K562 (cell line): ENCODE data around the gene STRA6. TPM values are rescaled to one million over a fixed set of nuclear protein-coding genes. Genes with fewer than 3 reads are reported as not detected.

Experiments used
- ATAC-seq: fragments of 200-7000 bp; cut with Tn5 transposase; 3 replicates; pipeline ENCODE4 v1.9.1; 2020; ENCODE audit warnings: moderate library complexity
- BruUV-seq: library from RNA; stranded (reverse); fragments of 400-500 nt; replicated peaks from 2 replicates; lab custom pipeline; 2021; lab: Mats Ljungman, UMichigan
- CTCF ChIA-PET: fragments of 300-600 bp; formaldehyde crosslinking; extraction: SDS; loops from one replicate; lab custom pipeline; 2021; ENCODE audit warnings: low intra/inter-chr PET ratio; lab: Yijun Ruan, JAX
- POLR2A ChIA-PET: fragments of 300-600, 350-650 bp; sonication (Branson Sonifier 250); formaldehyde crosslinking; extraction: SDS; loops from one replicate; lab custom pipeline; 2021; ENCODE audit warnings: antibody characterized with exemption, inconsistent platforms; lab: Yijun Ruan, JAX
- DNase-seq, 4 experiments: peaks; one replicate each; pipeline versions ENCODE4 v3.0.0 to v3.0.0-alpha.2; 2011 to 2018; ENCODE audit warnings: low spot score in 3 of 4, mixed read lengths in 3 of 4; ENCODE audit errors: extremely low read depth in 1 of 4
- FAIRE-seq: peaks from 2 replicates; lab custom pipeline; 2011; peaks lifted over from hg19 to GRCh38; lab: Jason Lieb, UNC
- H2AFZ ChIP-seq: 2 replicates; pipeline ENCODE4 v1.6.0; 2011; ENCODE audit warnings: low read depth, low read length, control low read depth, inconsistent platforms
- H3K27ac ChIP-seq: fragments of 200-600 bp; 3 replicates; pipeline ENCODE4 v1.8.0; 2011; ENCODE audit warnings: low read depth, mild to moderate bottlenecking, control low read depth, inconsistent platforms, low read length, moderate library complexity, mixed read lengths; ENCODE audit errors: extremely low read depth
- H3K27me3 ChIP-seq, 2 experiments: fragments of 300-600 bp in 1 of 2; 2 replicates in 1 of 2; 3 replicates in 1 of 2; pipeline versions ENCODE4 v1.6.0 to v1.8.0; 2011; ENCODE audit warnings: inconsistent platforms in 2 of 2, low read length in 2 of 2, mild to moderate bottlenecking in 1 of 2, mixed read lengths in 1 of 2, moderate library complexity in 1 of 2; ENCODE audit not compliant: control insufficient read depth in 2 of 2, insufficient read depth in 2 of 2
- H3K36me3 ChIP-seq: fragments of 300-600 bp; 3 replicates; pipeline ENCODE4 v1.8.0; 2011; ENCODE audit warnings: mild to moderate bottlenecking, low read length, inconsistent platforms; ENCODE audit not compliant: control insufficient read depth, insufficient read depth
- H3K4me1 ChIP-seq, 2 experiments: fragments of 200-600 bp in 1 of 2; replicated peaks in 1 of 2; 2 replicates in 1 of 2; 3 replicates in 1 of 2; pipeline versions ENCODE4 v1.5.1 to v1.8.0; 2011; ENCODE audit warnings: inconsistent platforms in 2 of 2, low read length in 2 of 2, mild to moderate bottlenecking in 1 of 2, mixed read lengths in 1 of 2, moderate library complexity in 1 of 2; ENCODE audit not compliant: control insufficient read depth in 2 of 2, insufficient read depth in 2 of 2
- H3K4me2 ChIP-seq: 2 replicates; pipeline ENCODE4 v1.6.1; 2011; ENCODE audit warnings: low read length, control low read depth, inconsistent platforms, mixed read lengths; ENCODE audit not compliant: insufficient read depth
- H3K4me3 ChIP-seq: fragments of 200-600 bp; sonication (generic), shearing (Covaris generic); 2 replicates; pipeline ENCODE4 v1.5.1; 2016; ENCODE audit warnings: control low read depth, inconsistent platforms
- H3K79me2 ChIP-seq: fragments of 200-600 bp; 3 replicates; pipeline ENCODE4 v1.8.0; 2011; ENCODE audit warnings: low read length, inconsistent platforms; ENCODE audit not compliant: control insufficient read depth, insufficient read depth
- H3K9ac ChIP-seq, 2 experiments: 2 replicates each; pipeline versions ENCODE4 v1.6.0 to v1.6.1; 2011; ENCODE audit warnings: low read depth in 2 of 2, low read length in 2 of 2, control low read depth in 1 of 2, inconsistent platforms in 1 of 2, mild to moderate bottlenecking in 1 of 2, mixed read lengths in 1 of 2; ENCODE audit not compliant: insufficient read depth in 1 of 2
- H3K9me1 ChIP-seq: one replicate; pipeline ENCODE4 v1.6.0; 2011; ENCODE audit warnings: inconsistent platforms, mild to moderate bottlenecking, low read length, moderate library complexity; ENCODE audit not compliant: control insufficient read depth, insufficient read depth
- H3K9me3 ChIP-seq: replicated peaks from 2 replicates; pipeline ENCODE4 v1.5.1; 2011; ENCODE audit warnings: low read depth, low read length, inconsistent platforms; ENCODE audit not compliant: control insufficient read depth, insufficient read depth
- H4K20me1 ChIP-seq: replicated peaks from 2 replicates; pipeline ENCODE4 v1.6.1; 2011; ENCODE audit warnings: low read length, inconsistent platforms, mixed read lengths; ENCODE audit not compliant: control insufficient read depth, insufficient read depth
- ATF3 ChIP-seq, 2 experiments: fragments of 450-650 bp in 1 of 2; sonication (generic) in 1 of 2; formaldehyde crosslinking in 1 of 2; IDR thresholded peaks in 1 of 2; conservative IDR thresholded peaks in 1 of 2; 2 replicates each; pipeline versions ENCODE4 v1.6.1 to v1.8.1; 2016 to 2023; ENCODE audit warnings: mild to moderate bottlenecking in 2 of 2, moderate library complexity in 2 of 2, inconsistent platforms in 1 of 2, missing genetic modification reagents in 1 of 2
- BRD9 ChIP-seq: fragments of 450-650 bp; IDR thresholded peaks from 2 replicates; pipeline ENCODE4 v1.6.1; 2018; ENCODE audit warnings: low read depth; ENCODE audit not compliant: partially characterized antibody
- C11orf30 ChIP-seq: fragments of 450-650 bp; IDR thresholded peaks from 2 replicates; pipeline ENCODE4 v1.6.1; 2016; ENCODE audit warnings: low read depth, mild to moderate bottlenecking
- COPS2 ChIP-seq: fragments of 450-650 bp; conservative IDR thresholded peaks from 2 replicates; pipeline ENCODE4 v1.6.1; 2016; ENCODE audit warnings: mild to moderate bottlenecking, moderate library complexity
- E2F1 ChIP-seq: sonication (generic); formaldehyde crosslinking; IDR thresholded peaks from 2 replicates; pipeline ENCODE4 v1.8.1; 2023; ENCODE audit warnings: mild to moderate bottlenecking, missing genetic modification reagents, moderate library complexity
- ETS2 ChIP-seq: IDR thresholded peaks from 2 replicates; pipeline ENCODE4 v1.6.1; 2016; ENCODE audit warnings: borderline replicate concordance, missing genetic modification characterization, mild to moderate bottlenecking, moderate library complexity, missing compliant biosample characterization; ENCODE audit not compliant: poor library complexity, severe bottlenecking
- FOS ChIP-seq: IDR thresholded peaks from 3 replicates; pipeline ENCODE4 v1.6.1; 2011; ENCODE audit not compliant: insufficient read length; ENCODE audit errors: extremely low read depth
- MED1 ChIP-seq: sonication (generic); formaldehyde crosslinking; IDR thresholded peaks from 2 replicates; pipeline ENCODE4 v1.8.1; 2023; ENCODE audit warnings: missing genetic modification reagents, borderline replicate concordance
- MITF ChIP-seq: IDR thresholded peaks from 2 replicates; pipeline ENCODE4 v1.6.1; 2014; ENCODE audit warnings: antibody characterized with exemption
- PML ChIP-seq: IDR thresholded peaks from 2 replicates; pipeline ENCODE4 v1.6.1; 2012; ENCODE audit warnings: low read length, inconsistent platforms
- RB1 ChIP-seq: fragments of 450-650 bp; IDR thresholded peaks from 2 replicates; pipeline ENCODE4 v1.6.1; 2017; ENCODE audit warnings: low read depth, mild to moderate bottlenecking
- SMAD2 ChIP-seq: fragments of 150-350 bp; IDR thresholded peaks from 2 replicates; pipeline ENCODE4 v1.6.1; 2014; ENCODE audit warnings: low read depth, mild to moderate bottlenecking, low read length
- SRSF9 ChIP-seq: fragments of 200-400 bp; formaldehyde crosslinking; IDR thresholded peaks from 2 replicates; pipeline ENCODE4 v1.6.1; 2017; ENCODE audit warnings: low read depth, low read length, borderline replicate concordance
- ZBTB34 ChIP-seq: fragments of 250-450 bp; sonication (Bioruptor Pico); IDR thresholded peaks from 2 replicates; pipeline ENCODE4 v1.8.0; 2021; ENCODE audit warnings: mild to moderate bottlenecking, moderate library complexity
- ZNF212 ChIP-seq: fragments of 450-650 bp; formaldehyde crosslinking; IDR thresholded peaks from 2 replicates; pipeline ENCODE4 v1.4.0; 2020; ENCODE audit warnings: mild to moderate bottlenecking
- WGBS: fragments of 100-300 bp; shearing (Covaris generic); methylation state at CpG from one replicate; pipeline ENCODE4 v1.1.6; 2016; ENCODE audit warnings: low coverage, mixed read lengths; ENCODE audit not compliant: insufficient coverage; ENCODE audit errors: missing lambda C conversion rate; 5-methylcytosine and 5-hydroxymethylcytosine counted together
- in situ Hi-C: fragments of 300-500 bp; cut with MboI; formaldehyde crosslinking; loops from 4 replicates; pipeline ENCODE4 v1.15.0; 2018; ENCODE audit warnings: inconsistent platforms, mixed read lengths
- intact Hi-C: fragments of 100-400 bp; cut with micrococcal nuclease; formaldehyde crosslinking; loops from 2 replicates; pipeline ENCODE4 v1.14.2; 2022
- polyA plus RNA-seq, 8 experiments: library from polyadenylated mRNA; depleted of rRNA in 4 of 8; stranded (reverse) in 5 of 8; unstranded in 3 of 8; fragments of >200 nt; fragmentation: Nextera tagmentation in 2 of 8; fragmentation: Illumina TruSeq in 1 of 8; extraction: Ambion mirVana in 2 of 8; extraction: Trizol in 1 of 8; gene quantifications; 2 replicates each; pipeline versions ENCODE4 v1.2.1 to v1.2.3, GENCODE V29; 2011 to 2014; ENCODE audit warnings: inconsistent platforms in 1 of 8, missing spikeins in 1 of 8
- total RNA-seq, 7 experiments: library from RNA; depleted of rRNA in 6 of 7; stranded (reverse); fragments of >200 nt in 6 of 7; fragmentation: Illumina TruSeq in 2 of 7; extraction: Trizol in 2 of 7; gene quantifications; 2 replicates each; pipeline versions ENCODE4 v1.2.1 to v1.2.3, GENCODE V29; 2011 to 2021; ENCODE audit warnings: low replicate concordance in 1 of 7

STRA6 gene
- total and polyA plus RNA-seq, 9 of the 15 experiments (the other 6 are each of a cell fraction or from before 2014, with no cell fraction given) = 0.04 to 2.0 (median 0.43) TPM; not detected in 2

GRCh38 chr15:74174219-74174957, 28.2 kb downstream of the STRA6 start:
- ATAC-seq (no peak), FAIRE-seq (no peak), DNase-seq (no peak)
- H3K4me1 ChIP-seq = peaks cover 0 to 15% of the 10 kb centered on the region in 2 experiments; a peak in 2 of 5 replicates
- H3K4me2 ChIP-seq = no peak overlapping the region
- H4K20me1 ChIP-seq = peaks cover 12% of the 10 kb centered on the region
- H3K27ac ChIP-seq = no peak overlapping the region
- no peaks in the 10 kb centered on the region for H3K9me1 ChIP-seq
- H2AFZ ChIP-seq = no peak overlapping the region
- H3K27me3 ChIP-seq = peaks cover 27 to 78% of the 10 kb centered on the region in 2 experiments; a peak in 4 of 5 replicates
- no TSS peak for BruUV-seq
- H3K36me3 ChIP-seq = no peaks in the 10 kb centered on the region
- H3K9me3 ChIP-seq = no peaks in the 10 kb centered on the region
- in situ Hi-C loops = no loop called here
- no peaks in the 10 kb centered on the region for H3K79me2 ChIP-seq
- H3K9ac ChIP-seq = no peak overlapping the region
- WGBS = 1% methylated on average over 16 of the region's 20 CpGs
- POLR2A ChIA-PET = no interaction called here
- CTCF ChIA-PET = no interaction called here
- no peak overlapping the region for H3K4me3 ChIP-seq
- intact Hi-C loops = no loop called here
- TF ChIP-seq E2F1 (CRISPR knock-in tag) = no peak
- no peak for TF ChIP-seq FOS
- TF ChIP-seq RB1 = no peak
- no peak for TF ChIP-seq MED1 (CRISPR knock-in tag)
- no peak for TF ChIP-seq ATF3 (IDR thresholded peaks at IDR 0.05)
- TF ChIP-seq ATF3 (CRISPR knock-in tag; conservative IDR thresholded peaks at IDR 0.05) = no peak
- TF ChIP-seq SRSF9 = no peak
- TF ChIP-seq BRD9 = no peak
- TF ChIP-seq COPS2 = no peak
- TF ChIP-seq SMAD2 = no peak
- TF ChIP-seq ZBTB34 (CRISPR knock-in tag) = no peak
- no peak for TF ChIP-seq PML
- TF ChIP-seq C11orf30 = no peak
- TF ChIP-seq ZNF212 (CRISPR knock-in tag) = no peak
- no peak for TF ChIP-seq MITF
- no peak for TF ChIP-seq ETS2
